HepG2 (cell line): Measurements from ENCODE around the gene NOXA1. TPM values are rescaled to one million over a fixed set of nuclear protein-coding genes. Genes with fewer than 3 reads are reported as not detected.
A peak's percentile ranks its signal among the peaks of the same experiment; 100 is the strongest.

Experiments used
- ADNP ChIP-seq: sonication (generic); formaldehyde crosslinking; IDR thresholded peaks from 2 replicates; pipeline ENCODE4 v1.4.0; 2020; ENCODE audit warnings: missing genetic modification reagents
- FOXK1 ChIP-seq: sonication (generic); formaldehyde crosslinking; IDR thresholded peaks from 2 replicates; pipeline ENCODE4 v1.4.0; 2020; ENCODE audit warnings: low read depth, missing genetic modification reagents, borderline replicate concordance
- GPBP1L1 ChIP-seq: sonication (generic); formaldehyde crosslinking; IDR thresholded peaks from 2 replicates; pipeline ENCODE4 v1.5.0; 2020; ENCODE audit warnings: mild to moderate bottlenecking, missing genetic modification reagents
- IKZF4 ChIP-seq: sonication (generic); formaldehyde crosslinking; IDR thresholded peaks from 2 replicates; pipeline ENCODE4 v1.5.1; 2020; ENCODE audit warnings: borderline replicate concordance, mild to moderate bottlenecking, low read depth, missing genetic modification reagents; ENCODE audit errors: not compliant biosample characterization
- IRF1 ChIP-seq: sonication (generic); formaldehyde crosslinking; IDR thresholded peaks from 2 replicates; pipeline ENCODE4 v1.4.0; 2020; ENCODE audit warnings: low read depth, mild to moderate bottlenecking, missing genetic modification reagents
- MED8 ChIP-seq: sonication (generic); formaldehyde crosslinking; IDR thresholded peaks from 2 replicates; pipeline ENCODE4 v1.8.1; 2023; ENCODE audit warnings: mild to moderate bottlenecking, missing genetic modification reagents; ENCODE audit not compliant: insufficient replicate concordance
- PLRG1 ChIP-seq: fragments of 450-650 bp; conservative IDR thresholded peaks from 2 replicates; pipeline ENCODE4 v1.6.1; 2016
- RBM22 ChIP-seq: fragments of 200-400 bp; formaldehyde crosslinking; optimal IDR thresholded peaks from 2 replicates; pipeline ENCODE3; 2017; ENCODE audit warnings: mild to moderate bottlenecking, low read length, moderate library complexity
- SP140L ChIP-seq: sonication (generic); formaldehyde crosslinking; IDR thresholded peaks from 2 replicates; pipeline ENCODE4 v1.4.0; 2020; ENCODE audit warnings: missing genetic modification reagents, borderline replicate concordance
- ZFP36 ChIP-seq: fragments of 150-350 bp; IDR thresholded peaks from 2 replicates; pipeline ENCODE4 v1.6.1; 2018; ENCODE audit warnings: borderline replicate concordance, low read length, low read depth; ENCODE audit not compliant: partially characterized antibody
- ZNF207 ChIP-seq: fragments of 450-650 bp; IDR thresholded peaks from 2 replicates; pipeline ENCODE4 v1.6.1; 2016; ENCODE audit warnings: antibody characterized with exemption, borderline replicate concordance
- ZNF430 ChIP-seq: sonication (generic); formaldehyde crosslinking; IDR thresholded peaks from 2 replicates; pipeline ENCODE4 v1.9.0; 2021; ENCODE audit warnings: mild to moderate bottlenecking, missing genetic modification reagents
- ZNF562 ChIP-seq: sonication (generic); formaldehyde crosslinking; IDR thresholded peaks from 2 replicates; pipeline ENCODE4 v1.8.0; 2022; ENCODE audit warnings: missing genetic modification reagents, borderline replicate concordance
- ZNF614 ChIP-seq: IDR thresholded peaks from 2 replicates; pipeline ENCODE4 v1.6.1; 2018; ENCODE audit warnings: missing biosample characterization, missing genetic modification reagents, inconsistent platforms, borderline replicate concordance
- ZNF644 ChIP-seq: IDR thresholded peaks from 2 replicates; pipeline ENCODE4 v1.6.1; 2016; ENCODE audit warnings: low read depth
- ZNF878 ChIP-seq: sonication (generic); formaldehyde crosslinking; IDR thresholded peaks from 2 replicates; pipeline ENCODE4 v1.8.1; 2023; ENCODE audit warnings: mild to moderate bottlenecking, missing genetic modification reagents, moderate library complexity
- ZSCAN22 ChIP-seq: sonication (generic); formaldehyde crosslinking; IDR thresholded peaks from 2 replicates; pipeline ENCODE4 v1.4.0; 2020; ENCODE audit warnings: mild to moderate bottlenecking, missing genetic modification reagents
- polyA plus RNA-seq, 8 experiments: library from polyadenylated mRNA; depleted of rRNA in 3 of 8; stranded (reverse) in 7 of 8; unstranded in 1 of 8; fragments of >200 nt; fragmentation: Illumina TruSeq in 4 of 8; extraction: Trizol in 4 of 8; gene quantifications; 2 replicates each; pipeline versions ENCODE4 v1.2.1 to v1.2.3, GENCODE V29; 2011 to 2016; ENCODE audit warnings: low read depth in 4 of 8, missing spikeins in 1 of 8, mixed read lengths in 1 of 8; ENCODE audit not compliant: insufficient read depth in 1 of 8
- total RNA-seq, 5 experiments: library from RNA; depleted of rRNA; stranded (reverse); fragments of >200 nt; fragmentation: Illumina TruSeq; extraction: Trizol; gene quantifications; 2 replicates each; pipeline ENCODE4 v1.2.3, GENCODE V29; 2016; ENCODE audit warnings: low read depth in 1 of 5
- TF ChIP-seq, protein P1 (sequence below): sonication (generic); formaldehyde crosslinking; IDR thresholded peaks from one replicate; pipeline ENCODE4 v1.5.1; 2020; ENCODE audit warnings: mild to moderate bottlenecking, missing genetic modification reagents; ENCODE audit errors: not compliant biosample characterization

Gene NOXA1
- total and polyA plus RNA-seq, 2 of the 13 experiments (the other 11 are each of a cell fraction or from before 2014, with no cell fraction given), result 0.78 to 1.2 TPM

- TF ChIP-seq, protein P1, sequence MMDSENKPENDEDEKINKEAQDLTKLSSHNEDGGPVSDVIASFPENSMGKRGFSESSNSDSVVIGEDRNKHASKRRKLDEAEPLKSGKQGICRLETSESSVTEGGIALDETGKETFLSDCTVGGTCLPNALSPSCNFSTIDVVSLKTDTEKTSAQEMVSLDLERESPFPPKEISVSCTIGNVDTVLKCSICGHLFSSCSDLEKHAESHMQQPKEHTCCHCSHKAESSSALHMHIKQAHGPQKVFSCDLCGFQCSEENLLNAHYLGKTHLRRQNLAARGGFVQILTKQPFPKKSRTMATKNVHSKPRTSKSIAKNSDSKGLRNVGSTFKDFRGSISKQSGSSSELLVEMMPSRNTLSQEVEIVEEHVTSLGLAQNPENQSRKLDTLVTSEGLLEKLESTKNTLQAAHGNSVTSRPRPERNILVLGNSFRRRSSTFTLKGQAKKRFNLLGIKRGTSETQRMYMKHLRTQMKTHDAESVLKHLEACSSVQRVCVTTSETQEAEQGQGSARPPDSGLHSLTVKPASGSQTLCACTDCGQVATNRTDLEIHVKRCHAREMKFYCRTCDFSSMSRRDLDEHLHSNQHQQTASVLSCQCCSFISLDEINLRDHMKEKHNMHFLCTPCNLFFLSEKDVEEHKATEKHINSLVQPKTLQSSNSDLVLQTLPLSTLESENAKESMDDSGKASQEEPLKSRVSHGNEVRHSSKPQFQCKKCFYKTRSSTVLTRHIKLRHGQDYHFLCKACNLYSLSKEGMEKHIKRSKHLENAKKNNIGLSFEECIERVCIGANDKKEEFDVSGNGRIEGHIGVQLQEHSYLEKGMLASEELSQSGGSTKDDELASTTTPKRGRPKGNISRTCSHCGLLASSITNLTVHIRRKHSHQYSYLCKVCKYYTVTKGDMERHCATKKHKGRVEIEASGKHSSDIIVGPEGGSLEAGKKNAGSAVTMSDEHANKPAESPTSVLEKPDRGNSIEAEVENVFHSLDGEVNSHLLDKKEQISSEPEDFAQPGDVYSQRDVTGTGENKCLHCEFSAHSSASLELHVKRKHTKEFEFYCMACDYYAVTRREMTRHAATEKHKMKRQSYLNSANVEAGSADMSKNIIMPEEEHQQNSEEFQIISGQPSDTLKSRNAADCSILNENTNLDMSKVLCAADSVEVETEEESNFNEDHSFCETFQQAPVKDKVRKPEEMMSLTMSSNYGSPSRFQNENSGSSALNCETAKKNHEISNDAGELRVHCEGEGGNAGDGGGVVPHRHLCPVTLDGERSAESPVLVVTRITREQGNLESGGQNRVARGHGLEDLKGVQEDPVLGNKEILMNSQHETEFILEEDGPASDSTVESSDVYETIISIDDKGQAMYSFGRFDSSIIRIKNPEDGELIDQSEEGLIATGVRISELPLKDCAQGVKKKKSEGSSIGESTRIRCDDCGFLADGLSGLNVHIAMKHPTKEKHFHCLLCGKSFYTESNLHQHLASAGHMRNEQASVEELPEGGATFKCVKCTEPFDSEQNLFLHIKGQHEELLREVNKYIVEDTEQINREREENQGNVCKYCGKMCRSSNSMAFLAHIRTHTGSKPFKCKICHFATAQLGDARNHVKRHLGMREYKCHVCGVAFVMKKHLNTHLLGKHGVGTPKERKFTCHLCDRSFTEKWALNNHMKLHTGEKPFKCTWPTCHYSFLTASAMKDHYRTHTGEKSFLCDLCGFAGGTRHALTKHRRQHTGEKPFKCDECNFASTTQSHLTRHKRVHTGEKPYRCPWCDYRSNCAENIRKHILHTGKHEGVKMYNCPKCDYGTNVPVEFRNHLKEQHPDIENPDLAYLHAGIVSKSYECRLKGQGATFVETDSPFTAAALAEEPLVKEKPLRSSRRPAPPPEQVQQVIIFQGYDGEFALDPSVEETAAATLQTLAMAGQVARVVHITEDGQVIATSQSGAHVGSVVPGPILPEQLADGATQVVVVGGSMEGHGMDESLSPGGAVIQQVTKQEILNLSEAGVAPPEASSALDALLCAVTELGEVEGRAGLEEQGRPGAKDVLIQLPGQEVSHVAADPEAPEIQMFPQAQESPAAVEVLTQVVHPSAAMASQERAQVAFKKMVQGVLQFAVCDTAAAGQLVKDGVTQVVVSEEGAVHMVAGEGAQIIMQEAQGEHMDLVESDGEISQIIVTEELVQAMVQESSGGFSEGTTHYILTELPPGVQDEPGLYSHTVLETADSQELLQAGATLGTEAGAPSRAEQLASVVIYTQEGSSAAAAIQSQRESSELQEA, result no peak
- TF ChIP-seq MED8 (CRISPR knock-in tag) (peak; percentile 73), ZSCAN22 (CRISPR knock-in tag) (no peak), ZNF430 (CRISPR knock-in tag) (no peak), GPBP1L1 (no peak), PLRG1 (no peak), RBM22 (no peak), ZNF878 (no peak), ADNP (CRISPR knock-in tag) (no peak), ZNF562 (CRISPR knock-in tag) (no peak), ZNF644 (CRISPR knock-in tag) (no peak), SP140L (CRISPR knock-in tag) (no peak), FOXK1 (CRISPR knock-in tag) (peak; percentile 81; the same call in 1 of the 2 replicates), ZNF614 (CRISPR knock-in tag) (peak; percentile 84; the same call in 1 of the 2 replicates), IKZF4 (no peak), IRF1 (CRISPR knock-in tag) (no peak), ZFP36 (no peak), ZNF207 (no peak)
These were observed at the start of gene NOXA1, which contains the start of gene EXD3 (continued) for GRCh38 chr9:137422604-137423513.
